ENCODE results near the gene RASGRP1. TPM values are rescaled to one million over a fixed set of nuclear protein-coding genes. Genes with fewer than 3 reads are reported as not detected.

RASGRP1 gene
- total and polyA plus RNA-seq, 2 donors (not counting 1 experiment from before 2014, with no cell fraction given): 17.7 to 24.7 TPM

DNA sequence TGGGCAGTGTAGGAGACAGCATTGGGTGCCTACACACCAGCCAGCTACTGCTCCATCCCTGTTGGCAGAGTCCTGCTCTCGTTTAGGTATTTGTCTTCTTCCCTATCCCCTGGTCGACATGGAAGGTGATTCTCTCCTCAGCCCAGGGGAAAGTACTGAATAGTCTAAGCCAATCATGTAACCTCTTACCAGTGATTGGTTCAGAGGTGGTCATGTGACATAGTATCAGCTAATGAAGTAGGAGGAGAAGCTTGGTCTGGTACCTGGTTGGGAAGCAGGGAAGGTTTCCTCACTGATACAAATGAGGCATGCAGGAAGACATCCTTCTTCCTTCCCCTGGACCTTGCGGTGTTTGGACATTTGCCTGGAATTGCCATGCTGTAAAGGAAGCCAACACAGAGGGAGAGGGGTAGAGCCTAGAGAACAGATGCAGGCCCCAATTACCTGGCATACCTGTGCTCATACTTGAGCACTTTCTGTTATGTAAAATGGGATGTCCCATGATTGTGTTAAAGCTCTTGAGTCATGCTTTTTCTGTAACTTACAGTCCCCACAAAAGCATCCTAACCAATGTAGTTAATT is 32.7 kb upstream of the RASGRP1 start:
- no peak for ATAC-seq (ENCODE audit: low read depth)
- no peak overlapping the region for H3K27ac ChIP-seq (ENCODE audit: low read length in 2 of 2)
- intact Hi-C loops (cut with micrococcal nuclease): no loop called here
- H4K20me1 ChIP-seq (ENCODE audit: control insufficient read depth, insufficient read depth, low read length, poor library complexity, severe bottlenecking): no peaks in the 10 kb centered on the region
- H3K79me2 ChIP-seq (ENCODE audit: control insufficient read depth, insufficient read depth, low read length): no peaks in the 10 kb centered on the region
- no peak for DNase-seq
- no peak overlapping the region for H3K4me2 ChIP-seq (replicated peaks; ENCODE audit: low read depth, low read length, poor library complexity, severe bottlenecking)
- no peak for TF ChIP-seq EZH2 (IDR thresholded peaks at IDR 0.05; ENCODE audit: borderline replicate concordance, insufficient read depth, low read depth, low read length, poor library complexity, severe bottlenecking)
- TF ChIP-seq, protein P1, sequence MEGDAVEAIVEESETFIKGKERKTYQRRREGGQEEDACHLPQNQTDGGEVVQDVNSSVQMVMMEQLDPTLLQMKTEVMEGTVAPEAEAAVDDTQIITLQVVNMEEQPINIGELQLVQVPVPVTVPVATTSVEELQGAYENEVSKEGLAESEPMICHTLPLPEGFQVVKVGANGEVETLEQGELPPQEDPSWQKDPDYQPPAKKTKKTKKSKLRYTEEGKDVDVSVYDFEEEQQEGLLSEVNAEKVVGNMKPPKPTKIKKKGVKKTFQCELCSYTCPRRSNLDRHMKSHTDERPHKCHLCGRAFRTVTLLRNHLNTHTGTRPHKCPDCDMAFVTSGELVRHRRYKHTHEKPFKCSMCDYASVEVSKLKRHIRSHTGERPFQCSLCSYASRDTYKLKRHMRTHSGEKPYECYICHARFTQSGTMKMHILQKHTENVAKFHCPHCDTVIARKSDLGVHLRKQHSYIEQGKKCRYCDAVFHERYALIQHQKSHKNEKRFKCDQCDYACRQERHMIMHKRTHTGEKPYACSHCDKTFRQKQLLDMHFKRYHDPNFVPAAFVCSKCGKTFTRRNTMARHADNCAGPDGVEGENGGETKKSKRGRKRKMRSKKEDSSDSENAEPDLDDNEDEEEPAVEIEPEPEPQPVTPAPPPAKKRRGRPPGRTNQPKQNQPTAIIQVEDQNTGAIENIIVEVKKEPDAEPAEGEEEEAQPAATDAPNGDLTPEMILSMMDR (IDR thresholded peaks at IDR 0.05): no peak
- no peak overlapping the region for H3K27ac Mint-ChIP-seq
- ChIA-PET POLR2A (interaction anchor here (0.9 kb wide), 1 partner anchor 14 kb away, joined by 3 read pairs; no protein-coding TSS in a partner anchor), CTCF (interaction anchor here (0.7 to 3.4 kb wide), 5 partner anchors 34 to 102 kb away, joined by 3 to 14 read pairs (median 3); partner anchors contain the start of gene RASGRP1)
- no peaks in the 10 kb centered on the region for H3K27me3 Mint-ChIP-seq
- peaks cover 8 to 10% of the 10 kb centered on the region in 2 donors for H3K4me1 ChIP-seq (ENCODE audit: control insufficient read depth in 2 of 2, insufficient read depth in 2 of 2, low read length in 2 of 2)
- H3K9me3 ChIP-seq (ENCODE audit: control extremely low read depth in 1 of 3, control insufficient read depth in 2 of 3, insufficient read depth in 1 of 3, low read length in 2 of 3): no peaks in the 10 kb centered on the region
- no peak overlapping the region for H2AFZ ChIP-seq (ENCODE audit: insufficient read depth, low read depth, low read length, poor library complexity, severe bottlenecking)
- no peak overlapping the region for H3K4me3 ChIP-seq (ENCODE audit: control extremely low read depth in 1 of 5, extremely low read depth in 1 of 5, insufficient read depth in 1 of 5, low read depth in 2 of 5, low read length in 4 of 5)
- no peak overlapping the region for H3K4me3 Mint-ChIP-seq
- H3K4me1 Mint-ChIP-seq: peaks cover 12% of the 10 kb centered on the region
- WGBS (ENCODE audit: insufficient coverage): 100% methylated on average over 1 of the region's 3 CpGs
- H3K27me3 ChIP-seq (replicated peaks in 1 of 4; ENCODE audit: control extremely low read depth in 1 of 4, control insufficient read depth in 3 of 4, insufficient read depth in 4 of 4, low read length in 3 of 4): no peaks in the 10 kb centered on the region
- no peaks in the 10 kb centered on the region for H3K36me3 ChIP-seq (replicated peaks in 1 of 2; ENCODE audit: control extremely low read depth in 1 of 2, control insufficient read depth in 1 of 2, extremely low read depth in 1 of 2, insufficient read depth in 2 of 2, low read length in 1 of 2)
- no peaks in the 10 kb centered on the region for H3K9me3 Mint-ChIP-seq (ENCODE audit: insufficient read depth)
- no peak overlapping the region for H3K9ac ChIP-seq (ENCODE audit: low read length)

DNA sequence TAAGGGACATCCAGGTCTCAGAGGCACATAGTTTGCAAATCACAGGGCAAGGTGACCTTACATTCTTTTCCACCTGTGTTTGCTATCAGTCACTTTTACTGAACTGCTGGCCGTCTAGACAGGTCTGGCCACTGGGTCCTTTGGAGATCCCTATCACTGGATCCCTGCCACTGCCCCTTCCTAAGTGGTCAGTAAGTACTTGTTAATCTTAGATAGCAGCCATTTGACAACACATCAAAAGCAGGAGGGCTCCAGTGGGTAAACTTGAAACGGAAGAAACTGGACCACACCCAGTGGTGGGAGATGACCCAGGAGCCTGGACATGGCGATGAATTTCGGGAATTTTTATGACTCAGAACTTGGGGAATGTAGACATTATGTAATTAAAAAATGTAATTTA is 28.9 kb upstream of the RASGRP1 start:
- Histone ChIP-seq H3K9me3 (ENCODE audit: control extremely low read depth in 1 of 3, control insufficient read depth in 2 of 3, insufficient read depth in 1 of 3, low read length in 2 of 3) (no peaks in the 10 kb centered on the region), H3K27me3 (replicated peaks in 1 of 4; ENCODE audit: control extremely low read depth in 1 of 4, control insufficient read depth in 3 of 4, insufficient read depth in 4 of 4, low read length in 3 of 4) (no peaks in the 10 kb centered on the region), H3K36me3 (replicated peaks in 1 of 2; ENCODE audit: control extremely low read depth in 1 of 2, control insufficient read depth in 1 of 2, extremely low read depth in 1 of 2, insufficient read depth in 2 of 2, low read length in 1 of 2) (no peaks in the 10 kb centered on the region), H4K20me1 (ENCODE audit: control insufficient read depth, insufficient read depth, low read length, poor library complexity, severe bottlenecking) (no peaks in the 10 kb centered on the region), H3K4me2 (replicated peaks; ENCODE audit: low read depth, low read length, poor library complexity, severe bottlenecking) (no peak overlapping the region), H3K9ac (ENCODE audit: low read length) (no peak overlapping the region), H3K79me2 (ENCODE audit: control insufficient read depth, insufficient read depth, low read length) (no peaks in the 10 kb centered on the region), H3K27ac (ENCODE audit: low read length in 2 of 2) (no peak overlapping the region), H2AFZ (ENCODE audit: insufficient read depth, low read depth, low read length, poor library complexity, severe bottlenecking) (no peak overlapping the region), H3K4me1 (ENCODE audit: control insufficient read depth in 2 of 2, insufficient read depth in 2 of 2, low read length in 2 of 2) (peaks cover 4 to 5% of the 10 kb centered on the region in 2 donors), H3K4me3 (ENCODE audit: control extremely low read depth in 1 of 5, extremely low read depth in 1 of 5, insufficient read depth in 1 of 5, low read depth in 2 of 5, low read length in 4 of 5) (no peak overlapping the region)
- no peak for ATAC-seq (ENCODE audit: low read depth)
- 86% methylated on average over 1 of the region's 4 CpGs for WGBS (ENCODE audit: insufficient coverage)
- no peaks in the 10 kb centered on the region for H3K9me3 Mint-ChIP-seq (ENCODE audit: insufficient read depth)
- intact Hi-C loops (cut with micrococcal nuclease): no loop called here
- peaks cover 5% of the 10 kb centered on the region for H3K4me1 Mint-ChIP-seq
- TF ChIP-seq EZH2 (IDR thresholded peaks at IDR 0.05; ENCODE audit: borderline replicate concordance, insufficient read depth, low read depth, low read length, poor library complexity, severe bottlenecking): no peak
- TF ChIP-seq, protein P1 (IDR thresholded peaks at IDR 0.05): no peak
- H3K27me3 Mint-ChIP-seq: no peaks in the 10 kb centered on the region
- no peak overlapping the region for H3K27ac Mint-ChIP-seq
- no peak for DNase-seq
- ChIA-PET CTCF (no interaction called here), POLR2A (no interaction called here)
- no peak overlapping the region for H3K4me3 Mint-ChIP-seq

Measured in B cell (primary cell).